Measurements from ENCODE around the gene CCT8L2.
"Not testable (repeated sequence)": the region's sequence is repeated elsewhere in the genome, so short reads cannot be mapped to it uniquely, and the experiment has no call there.

DNA sequence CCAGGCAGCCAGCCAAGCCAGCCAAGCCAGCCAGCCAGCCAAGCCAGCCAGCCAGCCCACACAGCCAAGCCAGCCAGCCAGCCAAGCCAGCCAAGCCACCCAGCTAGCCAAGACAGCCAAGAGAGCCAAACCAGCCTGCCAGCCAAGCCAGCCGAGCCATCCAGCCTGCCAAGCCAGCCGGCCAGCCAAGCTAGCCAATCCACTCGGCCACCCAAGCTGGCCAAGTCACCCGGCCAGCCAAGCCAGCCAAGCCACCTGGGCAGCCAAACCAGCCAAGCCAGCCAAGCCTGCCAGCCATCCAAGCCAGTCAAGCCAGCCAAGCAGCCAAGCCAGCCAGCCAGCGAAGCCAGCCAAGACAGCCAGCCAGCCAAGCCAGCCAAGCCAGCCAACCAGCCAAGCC is 32.0 kb downstream of the CCT8L2 start:
- TF ChIP-seq, protein P1, sequence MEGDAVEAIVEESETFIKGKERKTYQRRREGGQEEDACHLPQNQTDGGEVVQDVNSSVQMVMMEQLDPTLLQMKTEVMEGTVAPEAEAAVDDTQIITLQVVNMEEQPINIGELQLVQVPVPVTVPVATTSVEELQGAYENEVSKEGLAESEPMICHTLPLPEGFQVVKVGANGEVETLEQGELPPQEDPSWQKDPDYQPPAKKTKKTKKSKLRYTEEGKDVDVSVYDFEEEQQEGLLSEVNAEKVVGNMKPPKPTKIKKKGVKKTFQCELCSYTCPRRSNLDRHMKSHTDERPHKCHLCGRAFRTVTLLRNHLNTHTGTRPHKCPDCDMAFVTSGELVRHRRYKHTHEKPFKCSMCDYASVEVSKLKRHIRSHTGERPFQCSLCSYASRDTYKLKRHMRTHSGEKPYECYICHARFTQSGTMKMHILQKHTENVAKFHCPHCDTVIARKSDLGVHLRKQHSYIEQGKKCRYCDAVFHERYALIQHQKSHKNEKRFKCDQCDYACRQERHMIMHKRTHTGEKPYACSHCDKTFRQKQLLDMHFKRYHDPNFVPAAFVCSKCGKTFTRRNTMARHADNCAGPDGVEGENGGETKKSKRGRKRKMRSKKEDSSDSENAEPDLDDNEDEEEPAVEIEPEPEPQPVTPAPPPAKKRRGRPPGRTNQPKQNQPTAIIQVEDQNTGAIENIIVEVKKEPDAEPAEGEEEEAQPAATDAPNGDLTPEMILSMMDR (IDR thresholded peaks at IDR 0.05 in 2 of 3, conservative IDR thresholded peaks at IDR 0.05 in 1 of 3; ENCODE audit: borderline replicate concordance in 1 of 3, insufficient read depth in 1 of 3, low read depth in 2 of 3, low read length in 2 of 3): not testable (repeated sequence)
- TF ChIP-seq JUND (IDR thresholded peaks at IDR 0.05); ZNF274 (IDR thresholded peaks at IDR 0.05; ENCODE audit: low read depth, low read length); POLR2A (IDR thresholded peaks at IDR 0.05; ENCODE audit: borderline replicate concordance, extremely low read depth, insufficient read depth, insufficient read length); SP1 (IDR thresholded peaks at IDR 0.05; ENCODE audit: low read depth); CBX3 (IDR thresholded peaks at IDR 0.05; ENCODE audit: low read depth); EZH2 (IDR thresholded peaks at IDR 0.05); SRF (IDR thresholded peaks at IDR 0.05; ENCODE audit: low read depth): not testable (repeated sequence)
- TF ChIP-seq, protein P2, sequence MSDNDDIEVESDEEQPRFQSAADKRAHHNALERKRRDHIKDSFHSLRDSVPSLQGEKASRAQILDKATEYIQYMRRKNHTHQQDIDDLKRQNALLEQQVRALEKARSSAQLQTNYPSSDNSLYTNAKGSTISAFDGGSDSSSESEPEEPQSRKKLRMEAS (IDR thresholded peaks at IDR 0.05): not testable (repeated sequence)
- TF ChIP-seq, protein P3, sequence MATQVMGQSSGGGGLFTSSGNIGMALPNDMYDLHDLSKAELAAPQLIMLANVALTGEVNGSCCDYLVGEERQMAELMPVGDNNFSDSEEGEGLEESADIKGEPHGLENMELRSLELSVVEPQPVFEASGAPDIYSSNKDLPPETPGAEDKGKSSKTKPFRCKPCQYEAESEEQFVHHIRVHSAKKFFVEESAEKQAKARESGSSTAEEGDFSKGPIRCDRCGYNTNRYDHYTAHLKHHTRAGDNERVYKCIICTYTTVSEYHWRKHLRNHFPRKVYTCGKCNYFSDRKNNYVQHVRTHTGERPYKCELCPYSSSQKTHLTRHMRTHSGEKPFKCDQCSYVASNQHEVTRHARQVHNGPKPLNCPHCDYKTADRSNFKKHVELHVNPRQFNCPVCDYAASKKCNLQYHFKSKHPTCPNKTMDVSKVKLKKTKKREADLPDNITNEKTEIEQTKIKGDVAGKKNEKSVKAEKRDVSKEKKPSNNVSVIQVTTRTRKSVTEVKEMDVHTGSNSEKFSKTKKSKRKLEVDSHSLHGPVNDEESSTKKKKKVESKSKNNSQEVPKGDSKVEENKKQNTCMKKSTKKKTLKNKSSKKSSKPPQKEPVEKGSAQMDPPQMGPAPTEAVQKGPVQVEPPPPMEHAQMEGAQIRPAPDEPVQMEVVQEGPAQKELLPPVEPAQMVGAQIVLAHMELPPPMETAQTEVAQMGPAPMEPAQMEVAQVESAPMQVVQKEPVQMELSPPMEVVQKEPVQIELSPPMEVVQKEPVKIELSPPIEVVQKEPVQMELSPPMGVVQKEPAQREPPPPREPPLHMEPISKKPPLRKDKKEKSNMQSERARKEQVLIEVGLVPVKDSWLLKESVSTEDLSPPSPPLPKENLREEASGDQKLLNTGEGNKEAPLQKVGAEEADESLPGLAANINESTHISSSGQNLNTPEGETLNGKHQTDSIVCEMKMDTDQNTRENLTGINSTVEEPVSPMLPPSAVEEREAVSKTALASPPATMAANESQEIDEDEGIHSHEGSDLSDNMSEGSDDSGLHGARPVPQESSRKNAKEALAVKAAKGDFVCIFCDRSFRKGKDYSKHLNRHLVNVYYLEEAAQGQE (IDR thresholded peaks at IDR 0.05; ENCODE audit: low read depth): not testable (repeated sequence)

Data from HCT116 (cell line).